SU-DHL-6 (cell line): ENCODE measurements around the gene TAB2.
"Not testable (repeated sequence)": the region's sequence is repeated elsewhere in the genome, so short reads cannot be mapped to it uniquely, and the experiment has no call there.

Source experiments
- H2AFZ ChIP-seq: fragments of 200-600 bp; sonication (generic); 2 replicates; pipeline ENCODE4 v1.6.1; 2014; ENCODE audit warnings: low read depth, mild to moderate bottlenecking, moderate library complexity, mixed read lengths, antibody characterized with exemption, low read length; ENCODE audit not compliant: severe bottlenecking
- H3F3A ChIP-seq: fragments of 200-600 bp; shearing (Covaris generic); 2 replicates; pipeline ENCODE4 v1.6.0; 2016; ENCODE audit warnings: antibody characterized with exemption, mild to moderate bottlenecking; ENCODE audit not compliant: insufficient read depth
- H3K27ac ChIP-seq: fragments of 200-600 bp; sonication (generic); 2 replicates; pipeline ENCODE4 v1.5.1; 2016; ENCODE audit warnings: low read depth, mild to moderate bottlenecking, low read length, moderate library complexity, mixed read lengths
- H3K27me3 ChIP-seq: fragments of 200-600 bp; sonication (generic), shearing (Covaris generic); 2 replicates; pipeline ENCODE4 v1.6.0; 2014; ENCODE audit warnings: mild to moderate bottlenecking, low read length
- H3K36me3 ChIP-seq: fragments of 200-600 bp; sonication (generic); 2 replicates; pipeline ENCODE4 v1.6.1; 2014; ENCODE audit warnings: mild to moderate bottlenecking, low read length, mixed read lengths
- H3K4me2 ChIP-seq: fragments of 300-600, 200-600 bp; shearing (Covaris generic), sonication (generic); 2 replicates; pipeline ENCODE4 v1.6.0; 2014; ENCODE audit warnings: low read length, low read depth, mild to moderate bottlenecking; ENCODE audit not compliant: poor library complexity, severe bottlenecking
- H3K4me3 ChIP-seq: fragments of 200-600 bp; sonication (generic); 2 replicates; pipeline ENCODE4 v1.5.1; 2014; ENCODE audit warnings: antibody characterized with exemption, low read length, mild to moderate bottlenecking, mixed read lengths; ENCODE audit not compliant: insufficient read depth, poor library complexity, severe bottlenecking
- H3K79me2 ChIP-seq: fragments of 200-600 bp; sonication (generic); 2 replicates; pipeline ENCODE4 v1.6.1; 2014; ENCODE audit warnings: mild to moderate bottlenecking, low read length, moderate library complexity; ENCODE audit not compliant: insufficient read depth
- H3K9ac ChIP-seq: fragments of 200-600 bp; sonication (generic); 2 replicates; pipeline ENCODE4 v1.7.0; 2014; ENCODE audit warnings: mild to moderate bottlenecking, low read length
- H3K9me2 ChIP-seq: fragments of 200-600 bp; sonication (generic); replicated peaks from 2 replicates; pipeline ENCODE4 v1.6.1; 2014; ENCODE audit warnings: low read length; ENCODE audit not compliant: insufficient read depth
- H3K9me3 ChIP-seq: fragments of 200-600 bp; sonication (generic); 2 replicates; pipeline ENCODE4 v1.6.1; 2014; ENCODE audit warnings: low read length, mixed read lengths; ENCODE audit not compliant: insufficient read depth
- H4K20me1 ChIP-seq: fragments of 200-600 bp; sonication (generic); 2 replicates; pipeline ENCODE4 v1.6.1; 2014; ENCODE audit warnings: low read depth, mild to moderate bottlenecking, antibody characterized with exemption, low read length, moderate library complexity, mixed read lengths
- EZH2phosphoT487 ChIP-seq: fragments of 200-600 bp; sonication (generic), shearing (Covaris generic); conservative IDR thresholded peaks from 2 replicates; pipeline ENCODE4 v1.6.1; 2018; ENCODE audit warnings: mild to moderate bottlenecking, antibody characterized with exemption, low read length, moderate library complexity, mixed read lengths
- TF ChIP-seq, protein P1 (sequence below): fragments of 200-600 bp; sonication (generic); IDR thresholded peaks from one replicate; pipeline ENCODE4 v1.5.1; 2017; ENCODE audit warnings: antibody characterized with exemption, mild to moderate bottlenecking, low read length, moderate library complexity; ENCODE audit not compliant: insufficient read depth, poor library complexity, severe bottlenecking

Gene TAB2

DNA sequence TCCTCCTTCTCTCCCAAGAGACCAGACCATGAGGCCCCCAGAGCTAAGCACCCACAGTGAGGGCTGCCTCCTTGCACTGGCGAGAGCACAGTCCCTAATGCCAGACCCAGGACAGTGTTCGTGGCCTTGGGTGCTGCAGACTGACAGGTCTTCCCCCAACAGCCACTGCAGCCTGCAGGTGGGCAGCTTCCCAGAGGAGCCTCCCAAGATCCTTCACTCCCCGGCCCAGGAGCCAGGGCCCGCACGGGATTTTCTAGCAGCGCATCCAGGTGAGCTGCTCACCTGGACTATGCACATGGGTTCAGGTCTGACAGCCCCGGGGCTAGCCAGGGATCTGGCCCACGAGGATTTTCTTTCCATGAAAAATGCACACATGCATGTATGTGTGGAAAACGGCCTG is 124.2 kb downstream of the TAB2 start:
- Histone ChIP-seq H3K79me2 (no peaks in the 10 kb centered on the region), H4K20me1 (no peaks in the 10 kb centered on the region), H3K4me2 (no peak overlapping the region), H3K9me2 (no peaks in the 10 kb centered on the region), H3K36me3 (no peaks in the 10 kb centered on the region), H3K9me3 (no peaks in the 10 kb centered on the region), H2AFZ (no peak overlapping the region), H3K9ac (no peak overlapping the region), H3K27me3 (no peaks in the 10 kb centered on the region), H3F3A (no peaks in the 10 kb centered on the region), H3K4me3 (no peak overlapping the region), H3K27ac (no peak overlapping the region)
- TF ChIP-seq, protein P1, sequence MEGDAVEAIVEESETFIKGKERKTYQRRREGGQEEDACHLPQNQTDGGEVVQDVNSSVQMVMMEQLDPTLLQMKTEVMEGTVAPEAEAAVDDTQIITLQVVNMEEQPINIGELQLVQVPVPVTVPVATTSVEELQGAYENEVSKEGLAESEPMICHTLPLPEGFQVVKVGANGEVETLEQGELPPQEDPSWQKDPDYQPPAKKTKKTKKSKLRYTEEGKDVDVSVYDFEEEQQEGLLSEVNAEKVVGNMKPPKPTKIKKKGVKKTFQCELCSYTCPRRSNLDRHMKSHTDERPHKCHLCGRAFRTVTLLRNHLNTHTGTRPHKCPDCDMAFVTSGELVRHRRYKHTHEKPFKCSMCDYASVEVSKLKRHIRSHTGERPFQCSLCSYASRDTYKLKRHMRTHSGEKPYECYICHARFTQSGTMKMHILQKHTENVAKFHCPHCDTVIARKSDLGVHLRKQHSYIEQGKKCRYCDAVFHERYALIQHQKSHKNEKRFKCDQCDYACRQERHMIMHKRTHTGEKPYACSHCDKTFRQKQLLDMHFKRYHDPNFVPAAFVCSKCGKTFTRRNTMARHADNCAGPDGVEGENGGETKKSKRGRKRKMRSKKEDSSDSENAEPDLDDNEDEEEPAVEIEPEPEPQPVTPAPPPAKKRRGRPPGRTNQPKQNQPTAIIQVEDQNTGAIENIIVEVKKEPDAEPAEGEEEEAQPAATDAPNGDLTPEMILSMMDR = no peak

DNA sequence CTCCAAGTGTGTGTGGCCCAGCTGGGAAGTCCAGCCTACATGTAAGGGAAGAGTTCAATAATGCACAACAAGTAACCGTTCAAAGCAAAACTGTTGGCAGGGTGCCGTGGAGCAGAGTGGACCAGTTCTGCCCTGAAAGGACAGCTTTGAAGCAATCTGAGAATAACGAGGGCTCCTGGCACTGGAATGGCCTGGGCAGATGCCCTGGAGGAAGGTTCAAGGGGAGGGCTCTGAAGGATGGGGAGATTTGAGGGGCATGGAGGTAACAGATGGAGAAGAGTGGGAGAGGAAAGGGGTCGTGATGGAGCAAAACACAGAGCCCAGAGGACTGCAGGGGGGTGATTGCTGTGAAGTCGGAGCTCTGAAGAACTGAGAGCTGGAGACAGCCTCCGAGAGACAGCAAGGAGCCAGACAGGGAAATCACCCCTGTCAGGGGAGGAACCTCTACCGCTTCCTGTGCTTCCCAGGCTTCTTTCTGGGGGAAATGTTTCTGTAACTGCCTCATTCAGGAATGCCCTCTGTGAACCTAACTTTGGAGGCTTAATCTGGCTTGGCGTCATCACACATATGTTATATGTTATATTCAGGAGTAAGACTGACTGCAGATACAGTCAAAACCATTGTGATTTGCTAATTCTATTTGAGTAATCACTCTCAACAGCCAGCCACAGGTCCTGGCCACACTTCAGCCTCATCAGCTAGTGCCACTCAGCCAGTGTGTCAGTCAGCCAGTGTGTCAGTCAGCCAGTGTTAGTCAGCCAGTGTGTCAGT is 126.1 kb downstream of the TAB2 start:
- Histone ChIP-seq H3K36me3 (no peaks in the 10 kb centered on the region), H3K4me3 (no peak overlapping the region), H3K4me2 (no peak overlapping the region), H3K9me2 (no peaks in the 10 kb centered on the region), H3K9me3 (no peaks in the 10 kb centered on the region), H4K20me1 (no peaks in the 10 kb centered on the region), H3K27me3 (no peaks in the 10 kb centered on the region), H3K9ac (no peak overlapping the region), H2AFZ (no peak overlapping the region), H3K79me2 (no peaks in the 10 kb centered on the region), H3K27ac (no peak overlapping the region), H3F3A (0 out of 2 replicates have a peak, but pooled peaks cover 4% of the 10 kb centered on the region)
- no peak for TF ChIP-seq EZH2phosphoT487
- TF ChIP-seq, protein P1 = no peak

DNA sequence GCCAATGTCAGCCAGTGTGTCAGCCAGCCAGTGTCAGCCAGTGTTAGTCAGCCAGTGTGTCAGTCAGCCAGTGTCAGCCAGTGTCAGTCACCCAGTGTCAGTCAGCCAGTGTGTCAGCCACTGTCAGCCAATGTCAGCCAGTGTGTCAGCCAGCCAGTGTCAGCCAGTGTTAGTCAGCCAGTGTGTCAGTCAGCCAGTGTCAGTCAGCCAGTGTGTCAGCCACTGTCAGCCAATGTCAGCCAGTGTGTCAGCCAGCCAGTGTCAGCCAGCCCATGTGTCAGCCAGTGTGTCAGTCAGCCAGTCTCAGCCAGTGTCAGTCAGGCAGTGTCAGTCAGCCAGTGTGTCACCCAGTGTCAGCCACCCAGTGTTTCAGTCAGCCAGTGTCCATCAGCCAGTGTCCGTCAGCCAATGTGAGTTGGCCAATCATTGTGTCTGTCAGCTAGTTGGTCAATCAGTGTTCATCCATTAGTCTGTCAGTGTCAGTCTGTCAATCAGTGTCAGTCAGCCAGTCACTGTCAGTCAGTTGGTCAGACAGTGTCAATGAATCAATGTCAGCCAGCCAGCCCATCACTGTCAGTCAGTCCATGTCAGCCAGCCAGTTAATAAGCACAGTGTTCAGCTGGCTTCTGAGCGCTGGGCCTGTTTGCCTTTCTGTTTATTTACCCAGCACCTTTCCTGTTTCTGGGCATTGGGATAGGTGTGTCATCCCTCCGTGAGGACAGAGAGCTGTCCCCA is 127.0 kb downstream of the TAB2 start:
- not testable (repeated sequence) for H3K27ac ChIP-seq, H3K9ac ChIP-seq, H3K9me2 ChIP-seq, H3K36me3 ChIP-seq, H3K9me3 ChIP-seq, H2AFZ ChIP-seq, H3K4me3 ChIP-seq, H4K20me1 ChIP-seq, H3F3A ChIP-seq, H3K27me3 ChIP-seq, H3K79me2 ChIP-seq, H3K4me2 ChIP-seq

DNA sequence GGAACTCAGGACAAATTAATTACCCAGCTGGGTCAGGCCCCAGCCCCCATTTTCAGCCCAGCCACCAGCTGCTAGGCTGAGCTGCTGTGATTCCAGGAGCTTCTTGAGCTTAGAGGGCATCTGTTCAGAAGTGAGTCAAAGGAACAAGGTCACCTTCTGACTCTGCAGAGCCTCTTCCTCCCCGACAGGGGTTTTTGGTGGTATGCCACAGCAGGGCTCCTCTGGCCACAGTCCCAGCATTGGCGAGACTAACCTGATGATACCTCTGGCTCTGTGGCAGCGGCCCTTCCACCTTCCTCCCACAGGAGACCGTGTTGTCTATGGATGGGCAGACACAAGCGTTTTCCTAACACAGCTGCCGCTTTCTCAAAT is 127.6 kb downstream of the TAB2 start:
- no peaks in the 10 kb centered on the region for H3K79me2 ChIP-seq
- no peak overlapping the region for H3K27ac ChIP-seq
- no peaks in the 10 kb centered on the region for H3K27me3 ChIP-seq
- no peaks in the 10 kb centered on the region for H3K36me3 ChIP-seq
- H3F3A ChIP-seq = 0 out of 2 replicates have a peak, but pooled peaks cover 4% of the 10 kb centered on the region
- H3K9me3 ChIP-seq = no peaks in the 10 kb centered on the region
- no peak overlapping the region for H3K4me3 ChIP-seq
- H3K9ac ChIP-seq = no peak overlapping the region
- no peak overlapping the region for H3K4me2 ChIP-seq
- H4K20me1 ChIP-seq = no peaks in the 10 kb centered on the region
- H3K9me2 ChIP-seq = no peaks in the 10 kb centered on the region
- TF ChIP-seq EZH2phosphoT487 = no peak
- TF ChIP-seq, protein P1 = no peak
- no peak overlapping the region for H2AFZ ChIP-seq
